AG04449 (cell line): ENCODE data around the gene ELF2.
"Not testable (repeated sequence)": the region's sequence is repeated elsewhere in the genome, so short reads cannot be mapped to it uniquely, and the experiment has no call there.

Source experiments
- CTCF ChIA-PET: fragments of 350-600 bp; formaldehyde crosslinking; extraction: SDS; loops from one replicate; lab custom pipeline; 2021; ENCODE audit warnings: antibody characterized with exemption; lab: Yijun Ruan, JAX
- POLR2A ChIA-PET: fragments of 400-600, 350-600 bp; formaldehyde crosslinking; extraction: SDS; loops from one replicate; lab custom pipeline; 2020; ENCODE audit warnings: antibody characterized with exemption, inconsistent platforms; lab: Yijun Ruan, JAX
- DNase-seq: peaks from one replicate; pipeline ENCODE4 v3.0.0-alpha.2; 2010; ENCODE audit warnings: low read depth, low spot score
- H3K4me3 ChIP-seq: 2 replicates; pipeline ENCODE4 v1.5.1; 2011; ENCODE audit warnings: low read depth, mild to moderate bottlenecking, control low read depth, low read length
- CTCF ChIP-seq: IDR thresholded peaks from one replicate; pipeline ENCODE4 v1.5.1; 2011; ENCODE audit warnings: mild to moderate bottlenecking, moderate library complexity, low read length, control low read depth, inconsistent platforms; ENCODE audit not compliant: insufficient read depth; ENCODE audit errors: missing control alignments

The ELF2 gene

DNA sequence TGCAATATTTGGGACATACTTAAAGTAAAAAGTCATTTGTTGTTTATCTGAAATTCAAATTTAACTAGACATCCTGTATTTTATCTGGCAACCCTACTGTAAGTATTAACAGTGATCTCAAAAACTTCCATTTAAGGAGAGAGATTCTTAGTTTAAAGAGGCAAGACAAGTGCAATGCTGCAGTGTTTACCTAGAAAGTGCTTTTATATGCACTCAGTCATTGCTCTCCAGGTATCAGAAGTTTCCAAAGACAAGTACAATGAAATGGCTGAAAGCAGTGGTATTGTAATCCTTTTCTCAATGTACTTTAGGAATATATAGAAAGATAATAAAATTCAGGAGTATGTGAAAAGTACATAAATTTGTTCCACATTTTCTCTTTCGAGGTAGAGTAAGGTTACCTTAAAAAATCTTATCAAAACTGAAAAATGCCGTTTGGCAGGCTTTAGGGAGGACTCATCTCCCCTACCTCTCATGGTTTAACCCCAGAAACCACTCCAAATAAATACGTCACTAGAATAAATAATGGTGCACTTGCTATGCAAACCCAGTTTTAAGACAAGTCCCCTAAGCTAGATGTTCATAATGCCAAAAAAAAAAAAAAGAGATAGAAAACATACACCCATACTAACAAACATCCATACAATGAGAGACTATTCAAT is 45.7 kb downstream of the ELF2 start:
- DNase-seq = no peak
- no peak overlapping the region for H3K4me3 ChIP-seq
- POLR2A ChIA-PET = no interaction called here
- TF ChIP-seq CTCF = no peak
- CTCF ChIA-PET = interaction anchor here (1.2 kb wide), 1 partner anchor 31 kb away, joined by 4 read pairs; no protein-coding TSS in a partner anchor

DNA sequence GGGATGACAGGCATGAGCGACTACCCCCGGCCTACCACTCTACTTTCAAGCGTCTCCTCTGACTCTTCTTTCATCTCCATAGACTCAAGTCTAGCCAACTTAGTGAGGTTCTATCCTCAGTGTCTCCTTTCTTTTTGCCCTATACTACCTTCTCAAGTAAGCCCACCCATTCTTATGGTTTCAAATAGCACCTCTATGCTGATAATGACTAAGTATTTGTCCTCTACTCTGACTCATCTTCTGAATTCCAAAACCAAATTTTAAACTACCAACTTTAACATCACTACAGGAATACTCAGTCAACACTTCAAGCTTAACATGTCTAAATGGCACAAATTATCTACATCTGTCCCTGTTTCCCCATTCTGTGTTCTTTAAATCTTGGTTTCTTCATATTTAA is 47.8 kb downstream of the ELF2 start:
- TF ChIP-seq CTCF = no peak
- no peak overlapping the region for H3K4me3 ChIP-seq
- POLR2A ChIA-PET = no interaction called here
- no peak for DNase-seq
- CTCF ChIA-PET = interaction anchor here (1.7 kb wide), 1 partner anchor 99 kb away, joined by 5 read pairs; no protein-coding TSS in a partner anchor

DNA sequence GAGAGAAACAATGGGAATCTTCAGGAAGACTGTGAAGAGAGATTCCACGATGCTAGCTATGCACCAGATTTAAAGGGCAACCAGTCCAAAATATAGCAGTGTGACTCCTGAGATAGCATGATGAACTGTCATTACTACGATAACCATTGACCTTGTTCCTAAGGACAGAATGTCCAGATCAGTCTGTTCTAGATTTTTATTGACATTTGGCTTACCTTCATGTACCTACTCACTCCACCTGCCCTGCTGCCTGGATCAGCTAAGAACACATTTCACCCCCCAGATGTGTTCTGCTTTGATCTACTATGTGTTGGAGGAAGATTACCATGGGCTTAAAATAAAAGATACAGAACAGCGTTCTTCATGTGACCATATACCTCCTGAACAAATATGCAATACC is 50.1 kb downstream of the ELF2 start:
- CTCF ChIA-PET = interaction anchor here (1.1 kb wide), 1 partner anchor 40 kb away, joined by 3 read pairs; no protein-coding TSS in a partner anchor
- no peak overlapping the region for H3K4me3 ChIP-seq
- DNase-seq = no peak
- POLR2A ChIA-PET = no interaction called here
- TF ChIP-seq CTCF = no peak

- CTCF ChIA-PET = interaction anchor here (0.7 to 1.4 kb wide), 5 partner anchors 20 to 177 kb away, joined by 3 to 6 read pairs (median 3); no protein-coding TSS in a partner anchor
- no peak overlapping the region for H3K4me3 ChIP-seq
- DNase-seq = no peak
- POLR2A ChIA-PET = no interaction called here
- no peak for TF ChIP-seq CTCF
Measured at GRCh38 chr4:139123910-139124309, 53.1 kb downstream of the ELF2 start.

GRCh38 chr4:139118365-139118764 is 58.7 kb downstream of the ELF2 start:
- no peak for TF ChIP-seq CTCF
- H3K4me3 ChIP-seq = no peak overlapping the region
- ChIA-PET CTCF (no interaction called here), POLR2A (no interaction called here)
- DNase-seq = no peak

GRCh38 chr4:139115226-139115625 is 61.8 kb downstream of the ELF2 start:
- TF ChIP-seq CTCF = no peak
- ChIA-PET POLR2A (no interaction called here), CTCF (interaction anchor here (11.5 kb wide), 1 partner anchor 17 kb away, joined by 102 read pairs; no protein-coding TSS in a partner anchor)
- no peak for DNase-seq
- H3K4me3 ChIP-seq = no peak overlapping the region

- ChIA-PET POLR2A (interaction anchor here (0.6 kb wide), 1 partner anchor 10 kb away, joined by 4 read pairs; no protein-coding TSS in a partner anchor), CTCF (interaction anchor here (11.5 kb wide), 1 partner anchor 16 kb away, joined by 102 read pairs; no protein-coding TSS in a partner anchor)
- DNase-seq, H3K4me3 ChIP-seq: not testable (repeated sequence)
Measured at GRCh38 chr4:139114795-139115194, 62.2 kb downstream of the ELF2 start.
